ENCODE data around the gene PIEZO1. TPM values are rescaled to one million over a fixed set of nuclear protein-coding genes. Genes with fewer than 3 reads are reported as not detected.
"Not testable (repeated sequence)": the region's sequence is repeated elsewhere in the genome, so short reads cannot be mapped to it uniquely, and the experiment has no call there.

The PIEZO1 gene
- total RNA-seq, 1 donor from 2014 or later: 17.8 TPM

DNA sequence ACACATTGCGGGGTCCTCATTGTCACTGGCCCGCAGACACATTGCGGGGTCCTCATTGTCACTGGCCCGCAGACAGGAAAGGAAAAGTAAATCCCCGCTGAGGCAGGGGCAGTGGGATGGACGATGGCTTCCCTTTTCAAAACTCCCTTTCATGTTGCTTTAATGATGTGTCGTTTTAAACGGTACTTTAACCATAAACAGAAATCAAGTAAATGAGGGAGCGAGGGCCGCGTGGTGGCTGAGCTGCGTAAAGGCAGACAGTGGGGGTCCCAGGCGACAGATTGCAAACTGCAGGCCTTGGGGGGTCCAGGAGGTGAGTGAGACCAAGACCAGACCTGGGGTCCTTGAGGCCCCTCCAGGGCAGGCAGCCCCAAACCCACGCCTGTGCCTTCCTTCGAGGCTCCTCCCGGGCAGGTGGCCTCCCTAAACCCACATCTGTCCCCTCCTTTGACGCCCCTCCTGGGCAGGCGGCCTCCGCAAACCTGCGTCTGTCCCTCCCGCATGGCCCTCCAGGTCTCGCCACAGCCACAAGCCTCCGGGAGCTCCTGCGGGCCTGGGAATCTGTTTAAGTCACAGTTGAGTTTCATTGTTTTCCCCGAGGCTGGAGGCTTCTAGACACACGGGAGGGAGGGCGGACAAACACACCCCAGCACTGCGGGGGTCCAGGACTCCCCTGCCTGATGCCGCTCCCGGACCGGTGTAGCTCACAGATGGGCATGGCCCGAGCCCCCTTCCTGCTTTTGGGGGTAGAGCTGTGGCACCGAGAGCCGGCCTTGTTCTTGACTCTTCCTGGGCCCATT lies 7.3 kb downstream of the PIEZO1 start:
- TF ChIP-seq, protein P1, sequence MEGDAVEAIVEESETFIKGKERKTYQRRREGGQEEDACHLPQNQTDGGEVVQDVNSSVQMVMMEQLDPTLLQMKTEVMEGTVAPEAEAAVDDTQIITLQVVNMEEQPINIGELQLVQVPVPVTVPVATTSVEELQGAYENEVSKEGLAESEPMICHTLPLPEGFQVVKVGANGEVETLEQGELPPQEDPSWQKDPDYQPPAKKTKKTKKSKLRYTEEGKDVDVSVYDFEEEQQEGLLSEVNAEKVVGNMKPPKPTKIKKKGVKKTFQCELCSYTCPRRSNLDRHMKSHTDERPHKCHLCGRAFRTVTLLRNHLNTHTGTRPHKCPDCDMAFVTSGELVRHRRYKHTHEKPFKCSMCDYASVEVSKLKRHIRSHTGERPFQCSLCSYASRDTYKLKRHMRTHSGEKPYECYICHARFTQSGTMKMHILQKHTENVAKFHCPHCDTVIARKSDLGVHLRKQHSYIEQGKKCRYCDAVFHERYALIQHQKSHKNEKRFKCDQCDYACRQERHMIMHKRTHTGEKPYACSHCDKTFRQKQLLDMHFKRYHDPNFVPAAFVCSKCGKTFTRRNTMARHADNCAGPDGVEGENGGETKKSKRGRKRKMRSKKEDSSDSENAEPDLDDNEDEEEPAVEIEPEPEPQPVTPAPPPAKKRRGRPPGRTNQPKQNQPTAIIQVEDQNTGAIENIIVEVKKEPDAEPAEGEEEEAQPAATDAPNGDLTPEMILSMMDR (conservative IDR thresholded peaks at IDR 0.05): no peak
- no peak for DNase-seq (ENCODE audit: low read depth, low spot score)
- Mint-ChIP-seq H3K27ac (ENCODE audit: unreplicated experiment) (no peak overlapping the region), H3K4me3 (no peak overlapping the region), H3K27me3 (ENCODE audit: low read depth) (peaks cover 10% of the 10 kb centered on the region), H3K4me1 (peaks cover under 1% of the 10 kb centered on the region), H3K36me3 (ENCODE audit: low read depth) (no peaks in the 10 kb centered on the region), H3K9me3 (no peaks in the 10 kb centered on the region)

DNA sequence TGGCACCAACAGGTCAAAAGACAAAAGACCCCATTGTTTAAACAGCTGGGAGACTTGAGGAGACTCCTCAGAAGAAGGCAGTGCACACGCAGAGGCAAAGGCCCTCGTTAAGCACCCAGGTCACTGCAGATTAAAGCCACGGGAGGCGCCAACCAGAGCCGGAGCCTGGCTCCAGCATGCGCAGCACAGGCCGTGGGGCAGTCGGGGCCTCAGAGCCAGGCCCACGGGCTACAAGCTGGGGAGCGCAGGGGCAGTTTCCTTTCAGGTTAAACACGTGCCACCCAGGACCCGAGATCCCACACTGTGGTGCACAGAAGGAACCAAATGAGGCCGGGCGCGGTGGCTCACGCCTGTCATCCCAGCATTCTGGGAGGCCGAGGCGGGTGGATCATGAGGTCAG lies 9.2 kb downstream of the PIEZO1 start:
- H3K36me3 Mint-ChIP-seq (ENCODE audit: low read depth): no peaks in the 10 kb centered on the region
- no peaks in the 10 kb centered on the region for H3K27me3 Mint-ChIP-seq (ENCODE audit: low read depth)
- no peaks in the 10 kb centered on the region for H3K9me3 Mint-ChIP-seq
- TF ChIP-seq, protein P1 (conservative IDR thresholded peaks at IDR 0.05): no peak
- no peak overlapping the region for H3K27ac Mint-ChIP-seq (ENCODE audit: unreplicated experiment)
- no peak overlapping the region for H3K4me3 Mint-ChIP-seq
- DNase-seq (ENCODE audit: low read depth, low spot score): no peak
- H3K4me1 Mint-ChIP-seq: no peaks in the 10 kb centered on the region

DNA sequence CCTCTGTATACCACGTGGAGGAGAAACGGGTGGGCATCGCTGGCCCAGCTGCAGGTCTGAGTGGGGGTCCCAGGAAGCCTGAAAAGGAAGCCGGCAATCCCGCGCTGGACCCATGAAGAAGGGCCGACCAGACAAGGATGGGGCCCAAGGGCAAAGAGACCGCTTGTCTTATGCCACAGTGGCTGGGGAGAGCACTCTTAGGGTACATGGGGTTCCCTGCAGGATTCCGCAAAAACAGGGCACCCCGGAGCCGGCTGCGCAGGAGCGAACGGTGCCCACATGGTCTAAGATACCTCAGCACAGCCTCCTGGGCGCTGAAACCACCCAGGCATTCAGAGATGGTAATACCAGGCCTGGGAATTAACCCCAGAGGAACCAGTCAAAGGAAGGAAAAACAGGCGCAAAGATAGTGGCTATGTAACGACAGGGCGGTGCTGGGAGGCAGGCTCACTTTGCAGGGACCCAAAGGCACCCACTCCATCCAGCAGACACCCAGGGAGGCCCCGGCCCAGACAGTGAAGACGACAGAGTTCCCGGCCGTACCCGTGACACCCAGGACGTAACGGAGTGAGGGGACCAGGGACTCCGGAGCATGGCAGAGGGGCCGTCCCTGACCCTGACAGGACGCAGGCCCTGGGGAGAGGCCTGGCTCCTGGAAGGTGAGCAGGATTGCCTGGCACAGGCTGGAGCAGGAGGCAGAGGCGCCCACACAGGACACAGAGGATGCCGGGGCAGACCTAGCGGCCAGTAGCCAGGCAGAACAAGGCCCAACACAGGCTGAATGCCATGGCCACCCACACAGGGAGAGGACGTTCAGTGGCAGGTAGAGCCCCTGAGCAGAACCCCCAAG lies 10.3 kb downstream of the PIEZO1 start:
- Mint-ChIP-seq H3K36me3 (ENCODE audit: low read depth) (no peaks in the 10 kb centered on the region), H3K27me3 (ENCODE audit: low read depth) (no peaks in the 10 kb centered on the region), H3K4me1 (no peaks in the 10 kb centered on the region), H3K4me3 (no peak overlapping the region), H3K27ac (ENCODE audit: unreplicated experiment) (no peak overlapping the region), H3K9me3 (no peaks in the 10 kb centered on the region)
- TF ChIP-seq, protein P1 (conservative IDR thresholded peaks at IDR 0.05): no peak
- no peak for DNase-seq (ENCODE audit: low read depth, low spot score)

DNA sequence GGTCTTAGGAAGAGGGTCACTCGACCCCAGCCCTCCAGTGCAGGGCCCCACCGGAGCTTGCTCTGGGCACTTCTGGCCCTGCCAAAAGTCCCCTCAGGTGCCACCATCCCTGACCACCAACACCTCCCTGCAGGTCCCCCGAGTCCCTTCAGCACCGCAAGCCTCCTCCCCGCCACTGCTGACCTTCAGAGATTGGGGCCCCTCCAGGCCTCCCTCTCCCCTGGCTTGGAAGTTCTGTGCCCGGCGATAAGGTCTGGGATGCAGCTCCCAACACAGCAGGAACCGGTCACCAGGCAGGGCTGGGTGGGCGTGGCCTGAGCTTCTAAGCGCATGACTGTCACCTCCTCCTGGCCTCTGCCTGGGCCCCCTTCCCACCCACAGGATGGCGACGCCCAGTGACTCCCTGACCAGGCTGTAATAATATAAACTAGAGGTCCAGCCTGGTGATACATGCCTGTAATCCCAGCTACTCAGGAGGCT lies 11.2 kb downstream of the PIEZO1 start:
- no peaks in the 10 kb centered on the region for H3K9me3 Mint-ChIP-seq
- H3K4me3 Mint-ChIP-seq: no peak overlapping the region
- no peaks in the 10 kb centered on the region for H3K4me1 Mint-ChIP-seq
- H3K36me3 Mint-ChIP-seq (ENCODE audit: low read depth): no peaks in the 10 kb centered on the region
- no peak for DNase-seq (ENCODE audit: low read depth, low spot score)
- TF ChIP-seq, protein P1 (conservative IDR thresholded peaks at IDR 0.05): no peak
- no peaks in the 10 kb centered on the region for H3K27me3 Mint-ChIP-seq (ENCODE audit: low read depth)
- H3K27ac Mint-ChIP-seq (ENCODE audit: unreplicated experiment): no peak overlapping the region

DNA sequence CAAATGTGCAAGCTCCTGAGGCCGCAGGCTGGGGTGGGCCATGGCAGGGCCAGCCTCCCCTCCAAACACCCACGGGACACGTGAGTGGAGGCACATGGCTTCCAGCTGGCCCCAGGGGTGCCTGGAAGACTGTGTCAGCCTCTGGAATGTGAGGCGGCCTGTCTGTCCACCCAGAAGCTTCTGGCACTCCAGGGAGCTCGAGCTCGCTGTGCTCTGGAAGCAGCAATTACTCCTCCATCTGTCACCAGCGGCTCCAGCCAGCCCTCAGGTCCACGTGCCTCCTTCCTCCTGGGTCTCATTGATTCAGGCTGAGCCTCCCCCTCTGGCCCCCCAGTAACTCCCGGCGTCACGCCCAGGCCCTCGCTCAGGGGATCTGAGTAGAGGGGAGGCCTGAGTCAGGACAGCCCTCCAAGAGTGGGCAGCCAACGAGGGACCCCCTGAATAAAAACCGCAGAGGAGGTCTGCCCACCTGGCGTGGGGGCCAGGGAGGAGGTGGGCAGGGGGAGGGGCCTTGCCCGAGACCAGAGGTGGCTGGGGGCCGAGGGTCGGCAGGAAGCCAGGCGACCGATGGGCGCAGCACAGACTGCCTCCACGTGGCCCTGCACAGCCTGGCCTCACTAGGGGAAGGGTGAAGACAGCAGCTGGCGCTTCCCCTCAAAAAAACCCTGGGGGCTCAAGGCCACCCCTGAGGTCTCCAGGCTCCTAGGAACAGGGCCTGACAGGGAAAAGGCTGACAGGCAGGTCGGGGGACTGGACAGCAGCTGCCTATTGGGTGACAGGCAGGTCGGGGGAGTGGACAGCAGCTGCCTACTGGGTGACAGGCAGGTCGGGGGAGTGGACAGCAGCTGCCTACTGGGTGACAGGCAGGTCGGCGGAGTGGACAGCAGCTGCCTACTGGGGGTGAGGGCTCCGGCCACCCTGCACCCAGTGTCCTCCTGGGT lies 11.9 kb downstream of the PIEZO1 start:
- H3K4me3 Mint-ChIP-seq: no peak overlapping the region
- no peaks in the 10 kb centered on the region for H3K36me3 Mint-ChIP-seq (ENCODE audit: low read depth)
- H3K27ac Mint-ChIP-seq (ENCODE audit: unreplicated experiment): no peak overlapping the region

DNA sequence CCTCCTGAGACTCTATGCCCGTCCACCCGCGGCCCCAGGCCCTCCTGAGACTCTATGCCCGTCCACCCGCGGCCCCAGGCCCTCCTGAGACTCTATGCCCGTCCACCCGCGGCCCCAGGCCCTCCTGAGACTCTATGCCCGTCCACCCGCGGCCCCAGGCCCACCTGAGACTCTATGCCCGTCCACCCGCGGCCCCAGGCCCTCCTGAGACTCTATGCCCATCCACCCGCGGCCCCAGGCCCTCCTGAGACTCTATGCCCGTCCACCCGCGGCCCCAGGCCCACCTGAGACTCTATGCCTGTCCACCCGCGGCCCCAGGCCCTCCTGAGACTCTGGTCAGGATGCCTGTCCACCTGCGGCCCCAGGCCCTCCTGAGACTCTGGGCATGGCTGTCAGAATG lies 13.2 kb downstream of the PIEZO1 start:
- not testable (repeated sequence) for H3K27ac Mint-ChIP-seq (ENCODE audit: unreplicated experiment); H3K36me3 Mint-ChIP-seq (ENCODE audit: low read depth); H3K4me3 Mint-ChIP-seq

More for the DNA sequence above, 11.9 kb downstream of the PIEZO1 start:
- no peaks in the 10 kb centered on the region for H3K27me3 Mint-ChIP-seq (ENCODE audit: low read depth)
- DNase-seq (ENCODE audit: low read depth, low spot score): no peak
- H3K9me3 Mint-ChIP-seq: no peaks in the 10 kb centered on the region
- no peaks in the 10 kb centered on the region for H3K4me1 Mint-ChIP-seq
- TF ChIP-seq, protein P1 (conservative IDR thresholded peaks at IDR 0.05): no peak

More for the DNA sequence above, 13.2 kb downstream of the PIEZO1 start:
- H3K4me1 Mint-ChIP-seq; H3K9me3 Mint-ChIP-seq; H3K27me3 Mint-ChIP-seq (ENCODE audit: low read depth); DNase-seq (ENCODE audit: low read depth, low spot score): not testable (repeated sequence)

Data from neural crest cell (in vitro differentiated cells).